IgD-negative memory B cell (primary cell): ENCODE data around the gene SNAP47. TPM values are rescaled to one million over a fixed set of nuclear protein-coding genes. Genes with fewer than 3 reads are reported as not detected.

Source experiments
- H3K27ac Mint-ChIP-seq, 3 donors: one replicate each; pipeline ENCODE4 v1.8.0; 2020 to 2022; ENCODE audit warnings: mild to moderate bottlenecking in 3 of 3, mixed read lengths in 3 of 3, moderate library complexity in 1 of 3
- H3K27me3 Mint-ChIP-seq: one replicate; pipeline ENCODE4 v1.8.0; 2021; ENCODE audit warnings: mixed read lengths
- H3K36me3 Mint-ChIP-seq: one replicate; pipeline ENCODE4 v1.8.0; 2020; ENCODE audit warnings: mild to moderate bottlenecking, mixed read lengths
- H3K4me1 Mint-ChIP-seq, 3 donors: one replicate each; pipeline ENCODE4 v1.8.0; 2020 to 2022; ENCODE audit warnings: mixed read lengths in 3 of 3, mild to moderate bottlenecking in 1 of 3
- H3K4me3 Mint-ChIP-seq, 4 donors: one replicate each; pipeline ENCODE4 v1.8.0; 2020 to 2022; ENCODE audit warnings: mild to moderate bottlenecking in 4 of 4, mixed read lengths in 4 of 4, moderate library complexity in 3 of 4
- H3K9me3 Mint-ChIP-seq, 3 donors: one replicate each; pipeline ENCODE4 v1.8.0; 2020 to 2021; ENCODE audit warnings: mixed read lengths in 3 of 3, mild to moderate bottlenecking in 1 of 3
- polyA plus RNA-seq: library from polyadenylated mRNA; unstranded; fragments of 300-500 nt; fragmentation: Illumina TruSeq; gene quantifications from one replicate; pipeline ENCODE4 v1.2.3, GENCODE V29; 2021

The SNAP47 gene
- polyA plus RNA-seq, 1 donor from 2014 or later = 42.9 TPM

- peaks cover 9% of the 10 kb centered on the region for H3K27me3 Mint-ChIP-seq
- H3K4me3 Mint-ChIP-seq = no peak overlapping the region
- no peaks in the 10 kb centered on the region for H3K36me3 Mint-ChIP-seq
- no peaks in the 10 kb centered on the region for H3K4me1 Mint-ChIP-seq
- no peak overlapping the region for H3K27ac Mint-ChIP-seq
- peaks cover 11 to 24% (median 15%) of the 10 kb centered on the region in 3 donors for H3K9me3 Mint-ChIP-seq
These were observed 93.6 kb downstream of the SNAP47 start for GRCh38 chr1:227828786-227829185.

Other genes starting within 250 kb of the SNAP47 start
- 9.3 TPM for gene ZNF678, start 171.9 kb upstream of the SNAP47 start, polyA plus RNA-seq
- gene JMJD4, start 133 bp upstream of the SNAP47 start, polyA plus RNA-seq = 29.3 TPM
- not detected for gene PRSS38, start 80.2 kb downstream of the SNAP47 start, polyA plus RNA-seq
- gene WNT9A, start 212.5 kb downstream of the SNAP47 start, polyA plus RNA-seq = not detected